Activated CD8-positive, alpha-beta memory T cell treated with anti-CD3 and anti-CD28 coated beads for 24 hours (primary cell): ENCODE data around the gene PPP1R10.
A peak's percentile ranks its signal among the peaks of the same experiment; 100 is the strongest.
"Not testable (repeated sequence)": the region's sequence is repeated elsewhere in the genome, so short reads cannot be mapped to it uniquely, and the experiment has no call there.

ENCODE experiments used
- DNase-seq: peaks from one replicate; pipeline ENCODE4 v3.0.0-alpha.2; 2020

PPP1R10 gene

GRCh38 chr6:30616811-30617564 is at the start of gene PPP1R10:
PPP1R10 (minus strand) TSS chr6:30617243; CDS start chr6:30609944, 7,299 bp downstream.
- DNase-seq: peak; percentile 98

- peak; percentile 72 for DNase-seq
Measured at GRCh38 chr6:30666300-30666699, 49.3 kb upstream of the PPP1R10 start.

- no peak for DNase-seq
Measured at GRCh38 chr6:30664994-30665767, 48.1 kb upstream of the PPP1R10 start.

DNA sequence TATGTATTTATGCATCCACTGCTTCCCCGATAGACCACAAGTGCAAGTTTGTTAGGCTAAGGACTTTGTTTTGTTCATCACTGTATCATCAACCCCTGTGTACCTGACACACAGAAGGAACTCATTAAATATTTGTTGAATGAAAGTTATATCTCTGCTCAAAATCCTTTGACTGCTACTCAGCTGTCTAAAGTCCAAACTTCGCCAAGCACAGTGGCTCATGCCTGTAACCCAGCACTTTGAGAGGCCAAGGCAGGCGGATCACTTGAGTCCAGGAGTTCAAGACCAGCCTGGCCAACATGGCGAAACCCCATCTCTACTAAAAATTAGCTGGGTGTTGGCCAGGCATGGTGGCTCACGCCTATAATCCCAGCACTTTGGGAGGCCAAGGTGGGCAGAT is 40.9 kb upstream of the PPP1R10 start:
- not testable (repeated sequence) for DNase-seq

- DNase-seq: no peak
Measured at GRCh38 chr6:30657454-30657853, 40.4 kb upstream of the PPP1R10 start.

DNA sequence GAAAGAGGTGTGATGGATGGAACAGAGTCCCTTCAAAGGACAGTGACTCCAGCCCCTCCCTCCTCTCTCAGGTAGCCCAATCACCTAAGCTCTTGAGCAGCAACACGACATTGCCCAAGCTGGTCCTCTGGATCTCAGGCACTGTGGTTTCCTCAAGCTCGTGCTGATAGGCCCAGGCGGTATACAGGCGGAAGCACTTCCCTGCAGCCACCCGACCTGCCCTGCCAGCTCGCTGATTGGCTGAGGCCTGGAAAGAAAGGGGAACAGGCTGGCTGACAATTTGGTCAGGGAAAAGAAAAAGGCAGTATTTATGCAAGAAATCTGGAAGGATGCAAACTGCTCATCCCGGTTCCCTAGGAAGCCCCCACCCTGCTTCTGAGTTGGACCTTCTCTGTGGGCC is 39.5 kb upstream of the PPP1R10 start:
- no peak for DNase-seq

DNA sequence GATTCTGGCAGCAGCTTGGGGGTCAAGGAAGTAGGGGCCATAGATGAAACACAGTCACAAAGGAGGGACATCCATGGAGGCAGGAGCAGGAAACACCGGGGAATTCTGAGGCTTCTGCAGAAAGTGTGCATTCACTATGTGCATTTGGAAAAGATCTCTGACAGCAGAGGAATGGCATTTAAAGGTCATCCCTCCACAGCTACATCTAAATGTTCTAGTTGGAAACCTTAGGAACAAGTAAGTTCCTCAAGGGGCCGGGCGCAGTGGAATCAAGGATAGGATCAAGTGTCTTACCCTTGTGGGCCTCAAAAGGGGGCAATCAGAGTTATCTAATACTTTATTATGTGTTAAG is 38.7 kb upstream of the PPP1R10 start:
- DNase-seq: no peak

- DNase-seq: no peak
Measured at GRCh38 chr6:30654798-30655742, 38.0 kb upstream of the PPP1R10 start.

DNA sequence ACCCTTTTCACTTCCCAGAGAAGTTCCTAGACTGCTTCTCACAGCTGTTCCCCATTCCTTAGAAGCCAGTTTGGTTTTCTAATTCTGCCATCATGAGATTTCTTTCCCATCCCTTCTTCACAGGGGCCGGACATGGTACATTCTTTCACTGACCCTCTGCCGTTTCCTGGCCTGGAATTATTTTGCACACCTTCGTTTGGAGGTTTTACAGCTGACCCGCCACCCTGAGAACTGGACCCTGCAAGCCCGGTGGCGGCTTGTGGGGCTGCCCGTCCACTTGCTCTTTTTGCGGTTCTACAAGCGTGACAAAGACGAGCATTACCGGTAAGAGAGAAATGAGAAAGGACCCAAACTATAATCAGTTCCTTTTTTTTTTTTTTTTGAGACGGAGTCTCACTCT is 34.1 kb upstream of the PPP1R10 start:
- DNase-seq: no peak

GRCh38 chr6:30647242-30648116 is 30.4 kb upstream of the PPP1R10 start:
- DNase-seq: peak; percentile 91

- peak; percentile 95 for DNase-seq
Measured at GRCh38 chr6:30646450-30647241, 29.6 kb upstream of the PPP1R10 start, which contains the start of gene C6orf136. C6orf136 (plus strand) TSS chr6:30647133; CDS start chr6:30647232, 99 bp downstream.

DNA sequence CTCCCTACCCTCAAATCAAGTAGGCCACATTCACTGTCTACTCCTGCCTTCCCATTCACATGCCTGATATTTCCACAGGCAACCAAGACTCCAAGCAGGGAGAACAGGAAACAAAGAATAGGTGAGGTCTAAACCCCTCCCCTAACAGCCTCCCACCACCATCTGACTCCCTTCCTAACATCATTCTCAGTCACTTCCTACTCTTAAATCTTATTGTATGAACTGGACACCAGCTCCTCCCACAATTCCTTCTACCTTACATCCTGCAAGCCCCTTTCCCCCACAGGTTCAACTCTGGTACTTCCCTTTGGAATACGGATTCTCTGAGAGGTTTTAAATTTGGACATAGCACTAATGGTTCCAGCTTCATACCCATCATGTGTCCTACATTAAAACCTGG is 28.9 kb upstream of the PPP1R10 start:
- no peak for DNase-seq

DNA sequence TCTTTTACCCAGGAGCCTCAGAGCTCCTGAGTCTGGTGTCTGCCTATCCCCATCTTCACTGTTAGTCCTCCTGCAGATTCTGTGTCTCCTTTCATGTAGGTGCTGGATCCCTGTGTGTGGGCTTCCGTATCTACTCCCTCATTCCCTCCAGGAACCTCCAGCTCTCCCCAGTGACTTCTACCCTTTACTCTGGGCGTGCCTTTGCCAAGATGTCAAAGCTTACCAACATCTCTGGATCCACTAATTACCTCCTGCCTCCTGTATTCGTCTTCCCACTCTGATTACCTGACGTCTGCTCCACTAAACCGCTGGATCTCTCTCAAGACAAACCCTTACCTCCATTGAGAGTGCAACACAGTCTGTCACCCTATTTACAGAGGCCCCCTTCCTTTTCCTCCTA is 27.7 kb upstream of the PPP1R10 start:
- no peak for DNase-seq

DNA sequence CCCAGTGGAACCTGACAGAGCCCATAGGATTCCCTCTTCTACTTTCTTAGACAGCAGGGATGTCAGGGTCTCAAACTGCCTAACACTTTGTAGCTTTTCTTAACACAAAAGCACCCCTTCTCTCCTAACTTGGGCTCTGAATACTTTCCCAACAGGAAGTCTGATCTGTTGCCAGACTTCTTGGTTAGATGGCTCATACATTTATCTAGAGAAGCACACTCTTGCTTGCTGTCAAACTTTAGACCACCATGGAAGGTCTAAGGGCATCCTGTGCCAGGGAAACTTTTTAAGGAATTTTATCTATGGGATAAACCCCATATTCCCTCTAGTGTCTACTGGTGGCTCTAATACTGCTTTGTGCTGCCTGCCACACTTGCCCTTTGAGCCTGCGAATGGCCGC is 26.6 kb upstream of the PPP1R10 start:
- DNase-seq: no peak

DNA sequence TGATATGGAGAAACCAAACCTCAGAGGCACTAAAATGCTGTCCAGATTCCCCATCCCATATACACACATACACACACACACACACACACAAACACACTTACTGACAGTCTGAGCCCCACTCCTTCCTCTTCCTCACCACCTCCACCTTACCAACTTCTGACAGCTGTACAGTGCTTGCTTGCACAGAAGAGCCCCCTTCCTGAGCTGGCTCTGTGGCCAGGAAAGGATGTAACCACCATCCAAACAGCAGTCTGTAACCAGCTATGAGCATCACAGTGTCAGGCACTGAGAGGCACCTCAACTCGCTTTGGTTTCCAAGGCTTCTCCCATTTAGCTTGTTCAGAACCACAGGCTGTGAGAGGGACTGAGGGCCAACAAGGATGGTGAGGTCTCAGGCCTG is 24.0 kb upstream of the PPP1R10 start:
- DNase-seq: no peak

DNA sequence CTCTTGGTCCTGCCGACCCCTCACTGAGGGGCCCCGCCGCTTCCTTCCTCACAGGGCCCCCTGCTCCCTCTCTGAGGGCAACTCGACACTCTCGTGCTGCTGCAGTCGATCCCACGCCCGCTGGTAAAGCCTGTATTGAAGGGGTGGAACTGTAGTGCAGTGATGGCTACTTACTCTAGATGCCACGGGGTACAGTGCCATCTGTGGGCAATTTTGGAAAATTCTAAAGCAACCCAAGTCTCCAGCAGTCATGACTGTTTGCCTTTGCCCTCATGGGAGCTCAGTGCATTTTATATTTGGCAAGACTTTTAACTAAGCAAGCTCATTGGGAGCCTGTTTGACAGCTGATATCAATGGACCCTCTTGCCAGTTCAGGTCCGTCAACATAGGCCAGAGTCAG is 23.4 kb upstream of the PPP1R10 start:
- DNase-seq: no peak

- DNase-seq: no peak
Measured at GRCh38 chr6:30635834-30636233, 18.8 kb upstream of the PPP1R10 start.

DNA sequence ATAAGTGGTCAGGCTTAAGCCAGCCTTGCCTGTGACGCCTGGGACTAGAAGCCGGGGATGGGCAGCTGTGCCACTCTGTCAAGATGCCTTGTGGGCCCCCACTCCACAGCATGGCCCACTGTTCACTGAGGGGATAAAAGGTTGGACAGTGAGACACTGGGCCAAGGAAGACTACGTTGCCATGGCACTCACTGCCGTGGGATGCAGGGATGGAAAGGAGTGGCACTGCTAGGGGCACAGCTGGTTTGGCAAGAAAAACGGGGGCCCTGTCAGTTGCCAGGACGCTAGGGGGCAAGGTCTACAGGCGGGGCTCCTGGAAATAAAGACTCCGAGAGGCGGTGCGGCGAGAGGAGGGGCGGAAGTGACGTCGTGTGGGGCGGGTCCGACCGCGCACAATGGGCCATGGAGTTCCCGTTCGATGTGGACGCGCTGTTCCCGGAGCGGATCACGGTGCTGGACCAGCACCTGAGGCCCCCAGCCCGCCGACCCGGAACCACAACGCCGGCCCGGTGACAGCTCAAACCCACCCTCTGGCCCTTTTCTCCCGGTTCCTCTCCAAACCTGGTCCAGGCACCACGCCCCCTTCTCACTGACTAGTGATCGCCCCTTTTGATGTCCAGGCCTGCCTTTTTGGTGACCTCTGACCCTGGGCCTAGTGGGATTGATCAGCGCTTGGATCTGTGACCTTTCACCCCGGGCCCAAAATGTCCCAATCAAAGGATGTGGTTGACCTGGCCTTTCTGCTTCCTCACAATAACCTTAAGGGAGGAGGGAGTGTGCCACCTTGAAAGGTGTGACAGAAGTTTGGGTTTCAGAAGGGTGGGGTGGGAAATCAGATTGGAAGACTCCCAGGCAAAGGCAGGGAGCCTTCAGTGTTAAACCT is 9.7 kb upstream of the PPP1R10 start, which contains the start of gene ATAT1:
Gene ATAT1, plus strand, starts transcription at position 391 of the 883 bp plus-strand sequence.
- peak; percentile 95 for DNase-seq

- no peak for DNase-seq
Measured at GRCh38 chr6:30625511-30625910, 8.5 kb upstream of the PPP1R10 start.

DNA sequence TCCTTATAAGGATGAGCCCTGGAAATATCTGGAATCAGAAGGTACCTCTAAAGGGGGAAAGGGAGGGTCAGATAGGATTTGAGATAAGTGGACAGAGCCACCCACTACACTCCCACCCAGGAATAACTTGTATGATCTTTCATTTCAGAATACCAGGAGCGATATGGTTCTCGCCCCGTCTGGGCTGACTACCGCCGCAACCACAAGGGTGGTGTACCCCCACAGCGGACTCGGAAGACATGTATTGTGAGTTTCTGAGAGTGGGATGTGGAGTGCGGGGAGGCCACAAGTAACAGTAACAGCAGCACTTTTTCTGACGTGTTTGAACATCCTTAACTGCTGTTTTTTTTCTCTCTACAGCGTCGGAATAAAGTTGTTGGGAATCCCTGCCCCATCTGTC is 2.5 kb upstream of the PPP1R10 start:
- no peak for DNase-seq
